Inferior parietal cortex (tissue), 1 donor: ENCODE results near the gene SGPP2.
"Not testable (repeated sequence)": the region's sequence is repeated elsewhere in the genome, so short reads cannot be mapped to it uniquely, and the experiment has no call there.

Experiments used
- DNase-seq: peaks from one replicate; pipeline ENCODE4 v3.0.0-alpha.2; 2016; ENCODE audit errors: extremely low spot score

The SGPP2 gene

DNA sequence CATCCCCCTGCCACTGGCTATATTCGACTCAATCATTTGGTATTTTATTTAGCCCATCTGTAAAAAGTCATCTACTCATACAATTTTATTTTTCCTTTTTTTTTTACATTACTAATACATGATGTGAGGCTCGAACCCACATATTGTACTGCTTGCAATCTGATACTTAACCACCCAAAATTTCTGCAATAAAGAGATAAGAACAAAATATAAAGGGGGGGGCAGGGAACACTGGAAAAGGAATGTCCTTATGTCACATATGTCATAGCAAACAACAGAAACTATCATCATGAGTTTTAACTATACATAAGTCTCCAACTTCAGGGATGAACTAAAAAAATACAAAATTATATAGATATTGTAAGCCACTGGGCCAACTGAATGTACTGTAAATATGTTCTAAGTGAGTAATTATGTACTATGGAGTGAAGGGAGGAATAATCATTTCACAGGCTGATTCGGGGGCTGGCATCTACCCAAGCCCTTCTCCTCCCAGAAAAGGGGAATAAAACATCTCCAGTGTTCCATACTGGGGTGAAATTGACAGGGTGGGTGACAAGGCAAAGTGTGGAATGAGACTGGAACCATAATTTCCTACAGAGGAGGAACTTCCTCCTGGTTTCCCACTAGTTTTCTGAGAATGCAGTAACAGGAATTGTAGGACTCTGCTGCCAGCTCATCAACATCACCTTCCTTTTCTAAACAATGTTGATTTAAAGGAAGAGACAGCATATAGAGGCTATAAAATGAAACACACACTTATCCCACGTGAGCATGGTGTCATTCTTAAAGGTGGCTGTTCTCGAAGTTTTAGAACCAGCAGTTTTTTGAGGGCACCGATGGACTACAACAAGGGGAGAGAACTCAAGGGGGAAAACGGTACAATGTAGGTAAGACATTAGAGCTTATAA is 152.1 kb downstream of the SGPP2 start:
- DNase-seq: no peak

DNA sequence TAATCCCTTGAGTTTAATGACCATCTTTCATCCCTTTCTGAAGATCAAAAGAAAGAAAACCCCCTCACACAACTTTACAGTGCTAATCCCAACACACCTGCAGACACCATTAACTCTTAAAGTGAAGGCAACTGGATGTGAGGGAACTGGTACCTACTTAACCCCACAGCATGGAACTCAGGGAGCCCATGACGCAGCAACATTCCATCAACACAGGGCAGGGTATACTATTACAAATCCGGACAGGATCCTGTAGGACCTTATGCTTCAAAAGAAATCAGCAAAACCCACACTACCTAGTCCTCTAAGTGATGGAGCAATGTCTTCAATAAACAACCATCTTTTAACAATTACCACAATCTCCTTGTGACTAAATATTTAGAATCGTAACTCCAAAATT is 153.0 kb downstream of the SGPP2 start:
- no peak for DNase-seq

DNA sequence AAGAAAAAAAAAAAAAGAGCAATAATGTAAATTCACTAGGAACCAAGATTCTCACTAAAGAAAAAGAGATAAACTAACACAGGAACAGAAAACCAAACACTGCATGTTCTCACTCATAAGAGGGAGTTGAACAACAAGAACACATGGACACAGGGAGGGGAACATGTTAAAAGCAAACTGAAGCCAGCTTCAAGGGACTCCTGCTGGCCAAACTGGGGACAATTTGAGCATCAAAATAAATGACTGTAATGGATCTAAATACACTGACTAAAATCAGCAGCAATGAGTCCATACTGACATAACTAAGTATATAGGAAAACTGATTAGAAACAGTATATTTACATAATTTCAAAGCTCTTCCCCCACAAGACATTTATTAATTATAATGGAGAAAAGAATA is 158.6 kb downstream of the SGPP2 start:
- DNase-seq: no peak

DNA sequence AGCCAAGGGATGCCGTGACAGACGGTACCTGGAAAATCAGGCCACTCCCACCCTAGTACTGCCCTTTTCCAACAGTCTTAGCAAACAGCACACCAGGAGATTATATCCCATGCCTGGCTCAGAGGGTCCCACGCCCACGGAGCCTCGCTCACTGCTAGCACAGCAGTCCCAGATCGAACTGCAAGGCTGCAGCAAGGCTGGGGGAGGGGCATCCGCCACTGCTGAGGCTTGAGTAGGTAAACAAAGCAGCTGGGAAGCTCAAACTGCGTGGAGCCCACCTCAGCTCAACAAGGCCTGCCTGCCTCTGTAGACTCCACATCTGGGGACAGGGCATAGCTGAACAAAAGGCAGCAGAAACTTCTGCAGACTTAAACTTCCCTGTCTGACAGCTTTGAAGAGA is 160.2 kb downstream of the SGPP2 start:
- not testable (repeated sequence) for DNase-seq

DNA sequence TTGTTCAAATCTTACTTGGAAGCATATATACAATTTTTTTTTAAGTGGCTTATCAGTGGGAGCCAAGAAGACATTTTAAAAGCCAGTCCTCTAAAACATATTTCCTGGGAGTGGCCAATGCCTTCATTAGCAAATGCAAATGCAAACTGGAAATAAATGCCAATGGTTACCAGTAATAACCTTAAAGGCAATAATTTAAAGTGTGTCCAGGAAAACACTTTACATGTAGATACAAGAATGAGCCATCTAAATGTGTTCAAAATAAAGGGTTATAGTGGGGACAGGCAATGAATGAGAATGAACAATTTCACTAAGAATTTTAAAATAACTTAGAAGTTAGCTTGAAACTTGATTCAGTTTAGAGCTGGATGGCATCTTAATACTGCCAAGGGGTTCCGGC is 167.3 kb downstream of the SGPP2 start:
- DNase-seq: no peak

DNA sequence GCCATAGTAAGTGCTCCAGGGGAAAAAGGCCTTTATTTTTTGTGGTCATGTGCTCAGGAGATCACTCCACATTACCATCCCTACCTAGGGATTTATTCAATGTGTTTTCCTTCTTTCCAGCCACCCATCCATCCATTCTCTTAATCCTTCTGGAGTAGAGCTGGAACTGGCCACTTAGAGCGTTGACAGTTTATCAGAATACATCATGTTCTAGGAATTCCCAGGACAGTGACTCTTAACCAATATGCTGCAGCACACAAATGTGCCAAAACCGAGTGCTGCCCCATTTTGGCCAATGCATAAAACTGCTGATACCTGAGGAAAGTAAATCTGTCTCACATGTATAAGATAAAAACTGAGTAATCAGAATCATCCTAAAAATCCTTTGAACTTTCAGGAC is 167.8 kb downstream of the SGPP2 start:
- no peak for DNase-seq

DNA sequence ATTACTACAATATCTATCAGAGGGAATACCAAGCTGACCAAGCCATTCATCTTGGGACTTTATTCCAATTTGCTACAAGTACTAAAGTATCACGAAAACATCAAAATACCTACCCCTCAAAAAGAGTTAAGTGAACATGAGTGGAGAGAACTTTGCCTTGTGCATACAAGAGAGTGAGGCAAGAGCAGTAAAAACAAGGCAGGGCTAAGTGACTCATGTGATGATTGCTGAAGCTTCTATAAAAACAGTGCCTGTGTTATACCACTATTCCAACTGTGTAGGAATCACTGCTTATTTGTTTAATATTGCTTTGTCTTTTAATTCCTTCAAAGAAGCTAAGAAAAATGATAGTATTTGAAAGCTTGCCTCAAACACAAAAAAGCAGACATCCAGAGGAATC is 170.3 kb downstream of the SGPP2 start:
- DNase-seq: no peak

DNA sequence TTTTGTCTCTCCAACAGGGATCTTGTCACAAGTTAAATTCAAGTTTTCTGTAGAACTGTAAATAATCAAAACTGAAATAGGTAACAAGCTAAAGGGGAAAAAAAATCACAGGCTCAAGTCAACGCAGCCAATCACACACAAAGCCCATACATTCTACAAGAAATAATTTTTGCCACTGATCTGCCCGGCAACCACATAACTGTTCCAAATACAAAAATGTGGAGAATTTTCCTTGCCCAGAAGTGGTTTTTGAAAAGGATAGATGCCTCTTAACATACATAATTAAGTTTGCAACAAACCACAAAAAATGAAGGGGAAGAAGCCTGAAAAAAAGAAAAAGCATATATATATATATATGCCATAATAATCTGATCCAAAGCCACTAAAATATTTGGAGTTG is 171.2 kb downstream of the SGPP2 start:
- DNase-seq: no peak

DNA sequence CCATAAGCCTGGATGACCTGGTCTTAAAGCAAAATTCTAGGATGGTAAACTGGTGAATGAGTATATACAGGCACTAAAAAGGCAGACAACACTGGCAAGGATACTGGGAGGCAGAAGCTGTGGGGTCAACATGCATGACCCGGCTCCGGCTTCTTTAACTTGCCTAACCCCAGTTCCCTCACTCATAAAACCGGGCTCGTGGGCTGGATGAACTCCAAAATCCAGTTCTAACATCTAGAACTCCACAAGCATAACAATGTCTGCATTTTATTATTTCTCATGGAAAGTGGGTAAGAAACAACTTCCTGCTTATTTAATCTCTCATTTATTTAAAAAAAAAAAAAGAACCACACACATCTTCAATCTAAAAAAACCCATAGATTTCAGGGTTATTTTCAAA is 174.3 kb downstream of the SGPP2 start:
- DNase-seq: no peak

DNA sequence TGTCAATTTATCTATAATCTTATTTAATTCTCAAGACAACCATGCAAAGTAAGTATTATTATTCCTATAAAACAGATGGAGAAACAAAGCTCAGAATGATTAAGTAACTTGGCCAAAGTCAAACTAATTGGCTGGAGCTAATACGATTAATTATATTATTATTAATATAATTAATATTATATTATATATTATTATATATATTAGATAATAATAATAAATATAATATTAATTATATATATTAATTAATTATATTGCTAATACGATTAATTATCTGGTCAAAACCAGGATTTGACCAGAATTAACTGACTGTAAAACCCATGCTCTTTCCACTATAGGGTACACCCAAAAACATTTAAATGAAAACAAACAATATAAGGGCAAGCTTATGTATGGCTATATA is 179.2 kb downstream of the SGPP2 start:
- DNase-seq: no peak

DNA sequence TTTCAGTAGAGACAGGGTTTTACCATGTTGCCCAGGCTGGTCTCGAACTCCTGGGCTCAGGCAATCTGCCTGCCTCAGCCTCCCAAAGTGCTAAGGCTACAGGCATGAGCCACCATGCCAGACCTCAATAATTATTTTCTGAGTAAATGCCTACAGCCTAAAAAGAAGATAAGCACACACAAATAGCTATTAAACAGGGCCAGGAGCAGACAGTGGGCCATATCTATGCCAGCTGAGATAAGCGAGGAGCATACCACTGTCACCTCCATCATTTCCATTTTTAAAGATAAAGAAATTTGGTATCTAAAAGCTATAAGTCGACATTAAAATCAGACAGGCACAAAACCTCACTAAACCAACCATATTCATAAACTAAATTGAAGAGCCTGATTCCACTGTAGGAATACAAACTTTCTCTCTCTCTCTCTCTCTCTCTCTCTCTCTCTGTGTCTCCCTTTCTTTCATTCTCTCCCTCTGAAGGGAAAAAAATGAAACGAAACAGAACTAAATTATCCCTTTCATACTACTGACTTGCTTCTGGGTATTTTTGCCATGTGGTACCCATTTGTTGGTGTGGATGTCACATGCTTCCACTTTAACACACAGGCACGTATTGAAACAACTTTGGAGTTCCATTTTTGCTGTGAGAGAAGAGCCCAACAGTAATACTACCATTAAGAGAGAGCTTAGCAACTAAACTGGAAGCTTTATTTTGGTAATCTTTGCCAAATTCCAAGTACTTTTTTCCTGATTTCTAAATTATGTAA is 180.6 kb downstream of the SGPP2 start:
- DNase-seq: no peak

DNA sequence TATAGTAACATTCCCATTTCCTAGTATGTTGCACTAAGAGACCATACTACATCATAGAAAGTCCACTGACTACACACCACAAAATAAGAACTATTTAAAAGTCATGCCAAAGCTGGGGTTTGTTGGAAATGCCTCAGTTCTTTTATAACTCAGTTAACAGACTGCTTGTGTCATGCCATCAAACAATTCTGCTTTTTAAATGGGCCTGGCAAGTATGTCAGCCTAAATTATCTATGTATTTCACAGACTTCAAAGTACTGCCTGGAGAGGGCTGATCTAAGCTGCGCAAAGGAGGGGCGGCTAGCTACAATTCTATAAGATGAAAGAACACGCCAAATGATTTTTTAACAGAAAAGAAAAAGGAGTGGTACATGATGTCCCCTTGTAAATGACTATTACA is 182.0 kb downstream of the SGPP2 start:
- DNase-seq: no peak

DNA sequence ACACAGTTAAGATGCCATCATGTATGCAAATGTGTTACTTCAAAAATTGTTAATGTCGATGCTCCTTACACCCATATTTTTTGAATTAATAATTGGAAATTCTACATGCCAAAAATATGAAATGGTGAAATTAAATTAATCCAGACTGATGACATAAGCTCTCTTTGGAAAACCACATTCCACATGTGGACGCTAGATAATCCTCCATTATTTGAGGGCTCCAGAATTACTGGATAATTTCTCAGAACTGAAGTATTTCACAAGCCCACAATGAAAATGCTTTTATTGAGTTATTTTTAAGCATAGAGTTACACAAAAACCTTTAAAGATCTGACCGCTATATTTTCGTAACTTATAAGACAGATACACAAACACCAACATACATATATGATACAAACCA is 183.7 kb downstream of the SGPP2 start:
- no peak for DNase-seq

DNA sequence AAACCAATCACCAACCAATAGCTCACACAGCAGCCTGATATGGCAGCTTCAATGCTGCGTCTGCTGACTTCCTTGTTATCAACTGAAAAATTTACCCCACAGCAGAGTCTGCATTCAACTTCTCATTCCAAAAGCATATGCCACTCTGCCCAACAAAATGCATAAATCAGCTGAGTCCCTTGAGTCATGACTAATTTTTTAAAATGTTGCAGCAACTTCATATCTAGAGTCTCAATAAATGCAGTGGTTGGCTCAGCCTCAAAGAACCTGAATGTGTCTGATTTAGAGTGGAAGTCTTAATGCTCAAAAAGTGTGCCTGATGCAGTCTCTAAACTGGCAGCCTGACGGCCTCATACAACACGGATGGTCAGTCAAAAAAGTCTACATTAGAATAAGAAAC is 185.0 kb downstream of the SGPP2 start:
- DNase-seq: no peak
